ENCODE measurements around the gene CMIP.

GRCh38 chr16:81491541-81492188 is 47.1 kb downstream of the CMIP start:
- TF ChIP-seq CTCF (IDR thresholded peaks at IDR 0.05; ENCODE audit: borderline replicate concordance, extremely low read depth, low read length, poor library complexity, severe bottlenecking), result no peak
- TF ChIP-seq EZH2 (IDR thresholded peaks at IDR 0.05; ENCODE audit: borderline replicate concordance, low read depth, low read length, severe bottlenecking), result no peak
